ENCODE results near the gene KCNK10. TPM values are rescaled to one million over a fixed set of nuclear protein-coding genes. Genes with fewer than 3 reads are reported as not detected.
A peak's percentile ranks its signal among the peaks of the same experiment; 100 is the strongest.

KCNK10 gene
- total RNA-seq, 1 donor from 2014 or later = not detected

DNA sequence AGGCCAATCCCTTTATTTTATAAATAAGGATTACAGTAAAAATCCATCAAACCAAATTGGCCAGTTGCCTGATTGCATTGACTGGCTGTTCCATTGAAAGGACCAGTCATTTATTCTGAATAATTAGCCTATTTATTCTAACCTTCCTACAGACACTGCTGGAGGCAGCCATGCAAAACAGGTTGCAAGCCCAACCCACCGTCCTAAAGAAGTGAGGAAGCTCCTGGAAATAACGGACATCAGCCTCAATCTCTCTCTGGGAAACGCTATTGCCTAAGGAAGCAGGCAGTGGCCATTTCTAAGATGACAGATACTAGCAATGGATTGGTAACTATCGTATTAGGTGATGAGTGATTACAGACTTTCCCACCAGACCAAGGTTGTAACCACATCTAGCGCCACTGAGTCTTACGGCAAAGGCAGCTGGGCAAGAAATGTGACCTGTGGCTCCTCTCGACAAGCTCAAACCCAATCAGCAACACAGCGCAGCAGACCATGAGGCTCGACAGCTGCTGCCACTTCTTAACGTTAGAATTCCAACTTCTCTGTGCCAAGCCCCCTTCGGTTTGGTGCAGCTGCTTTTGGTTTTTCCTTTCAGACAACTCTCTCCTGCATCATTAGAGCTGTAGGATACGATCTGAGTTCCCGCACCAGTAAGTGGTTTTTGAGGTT, 134.2 kb downstream of the KCNK10 start:
- no peak for DNase-seq (ENCODE audit: low spot score in 2 of 2, unreplicated experiment in 2 of 2)
- Mint-ChIP-seq H3K9me3 (no peaks in the 10 kb centered on the region), H3K27ac (no peak overlapping the region), H3K4me3 (peak overlapping the region; percentile 52), H3K4me1 (peaks cover 8% of the 10 kb centered on the region), H3K36me3 (no peaks in the 10 kb centered on the region), H3K27me3 (ENCODE audit: low read depth) (peaks cover 24% of the 10 kb centered on the region)
- TF ChIP-seq, protein P1, sequence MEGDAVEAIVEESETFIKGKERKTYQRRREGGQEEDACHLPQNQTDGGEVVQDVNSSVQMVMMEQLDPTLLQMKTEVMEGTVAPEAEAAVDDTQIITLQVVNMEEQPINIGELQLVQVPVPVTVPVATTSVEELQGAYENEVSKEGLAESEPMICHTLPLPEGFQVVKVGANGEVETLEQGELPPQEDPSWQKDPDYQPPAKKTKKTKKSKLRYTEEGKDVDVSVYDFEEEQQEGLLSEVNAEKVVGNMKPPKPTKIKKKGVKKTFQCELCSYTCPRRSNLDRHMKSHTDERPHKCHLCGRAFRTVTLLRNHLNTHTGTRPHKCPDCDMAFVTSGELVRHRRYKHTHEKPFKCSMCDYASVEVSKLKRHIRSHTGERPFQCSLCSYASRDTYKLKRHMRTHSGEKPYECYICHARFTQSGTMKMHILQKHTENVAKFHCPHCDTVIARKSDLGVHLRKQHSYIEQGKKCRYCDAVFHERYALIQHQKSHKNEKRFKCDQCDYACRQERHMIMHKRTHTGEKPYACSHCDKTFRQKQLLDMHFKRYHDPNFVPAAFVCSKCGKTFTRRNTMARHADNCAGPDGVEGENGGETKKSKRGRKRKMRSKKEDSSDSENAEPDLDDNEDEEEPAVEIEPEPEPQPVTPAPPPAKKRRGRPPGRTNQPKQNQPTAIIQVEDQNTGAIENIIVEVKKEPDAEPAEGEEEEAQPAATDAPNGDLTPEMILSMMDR (IDR thresholded peaks at IDR 0.05; ENCODE audit: unreplicated experiment) = no peak

DNA sequence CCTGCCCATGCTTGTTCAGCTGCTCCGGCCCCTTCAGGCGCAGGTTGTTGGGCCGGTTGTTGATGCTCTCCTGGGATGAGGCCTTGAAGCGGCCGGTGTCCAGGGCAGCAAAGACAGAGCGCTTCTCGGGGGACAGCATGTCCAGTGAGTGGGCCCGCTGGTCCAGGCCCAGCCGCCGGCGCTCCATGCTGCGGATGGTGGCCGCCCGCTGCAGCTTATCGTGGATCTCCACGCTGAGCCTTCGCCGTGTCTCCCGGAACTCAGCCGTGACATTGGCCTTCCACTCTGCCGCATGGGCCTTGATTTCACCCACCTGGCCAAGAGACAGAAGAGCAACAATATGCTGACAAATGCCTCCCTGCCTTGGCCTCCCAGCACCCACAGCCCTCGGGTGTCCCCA, 137.2 kb downstream of the KCNK10 start:
- H3K27me3 Mint-ChIP-seq (ENCODE audit: low read depth) = peaks cover 20% of the 10 kb centered on the region

DNA sequence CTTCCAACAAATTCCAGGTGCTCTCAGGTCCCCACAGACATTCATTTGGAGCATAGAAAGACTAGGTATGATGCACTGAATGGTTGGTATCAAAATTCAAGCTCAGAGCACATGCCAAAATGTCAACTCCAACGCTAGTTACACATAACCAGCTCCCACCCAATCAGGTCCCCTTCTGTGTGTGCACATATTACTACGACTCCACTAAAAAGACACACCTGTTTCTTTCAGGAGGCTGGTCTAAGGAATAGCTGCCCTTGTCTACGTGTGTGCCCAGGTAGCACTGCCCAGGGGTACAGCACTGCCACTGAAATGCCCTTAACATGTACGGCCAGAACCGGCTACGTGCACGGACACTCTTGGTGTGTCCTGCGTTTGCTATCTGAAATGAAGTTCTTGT, 138.1 kb downstream of the KCNK10 start:
- Mint-ChIP-seq H3K36me3 (no peaks in the 10 kb centered on the region), H3K4me3 (no peak overlapping the region), H3K9me3 (no peaks in the 10 kb centered on the region), H3K4me1 (peaks cover 8% of the 10 kb centered on the region), H3K27me3 (ENCODE audit: low read depth) (peaks cover 22% of the 10 kb centered on the region), H3K27ac (no peak overlapping the region)
- DNase-seq (ENCODE audit: low spot score in 2 of 2, unreplicated experiment in 2 of 2) = no peak
- TF ChIP-seq, protein P1 (IDR thresholded peaks at IDR 0.05; ENCODE audit: unreplicated experiment) = no peak

More for the DNA sequence above, 137.2 kb downstream of the KCNK10 start:
- H3K27ac Mint-ChIP-seq = no peak overlapping the region
- DNase-seq (ENCODE audit: low spot score in 2 of 2, unreplicated experiment in 2 of 2) = no peak
- peaks cover 8% of the 10 kb centered on the region for H3K4me1 Mint-ChIP-seq
- H3K36me3 Mint-ChIP-seq = no peaks in the 10 kb centered on the region
- no peak overlapping the region for H3K4me3 Mint-ChIP-seq
- TF ChIP-seq, protein P1 (IDR thresholded peaks at IDR 0.05; ENCODE audit: unreplicated experiment) = no peak
- H3K9me3 Mint-ChIP-seq = no peaks in the 10 kb centered on the region

- Mint-ChIP-seq H3K27me3 (ENCODE audit: low read depth) (peaks cover 33% of the 10 kb centered on the region), H3K27ac (no peak overlapping the region), H3K36me3 (no peaks in the 10 kb centered on the region), H3K4me1 (no peaks in the 10 kb centered on the region), H3K9me3 (no peaks in the 10 kb centered on the region), H3K4me3 (no peak overlapping the region)
- DNase-seq (ENCODE audit: low spot score in 2 of 2, unreplicated experiment in 2 of 2) = no peak
- TF ChIP-seq, protein P1 (IDR thresholded peaks at IDR 0.05; ENCODE audit: unreplicated experiment) = no peak
Measured at GRCh38 chr14:88181072-88181471, 142.0 kb downstream of the KCNK10 start.

- H3K4me3 Mint-ChIP-seq = no peak overlapping the region
- no peaks in the 10 kb centered on the region for H3K4me1 Mint-ChIP-seq
- TF ChIP-seq, protein P1 (IDR thresholded peaks at IDR 0.05; ENCODE audit: unreplicated experiment) = no peak
- no peaks in the 10 kb centered on the region for H3K36me3 Mint-ChIP-seq
- H3K27me3 Mint-ChIP-seq (ENCODE audit: low read depth) = peaks cover 32% of the 10 kb centered on the region
- no peak for DNase-seq (ENCODE audit: low spot score in 2 of 2, unreplicated experiment in 2 of 2)
- no peaks in the 10 kb centered on the region for H3K9me3 Mint-ChIP-seq
- no peak overlapping the region for H3K27ac Mint-ChIP-seq
Measured at GRCh38 chr14:88179716-88180115, 143.4 kb downstream of the KCNK10 start.

All from mesothelial cell of epicardium (in vitro differentiated cells).